NK-92 (cell line): ENCODE results near the gene STS.

Experiments used
- DNase-seq: peaks from one replicate; lab custom pipeline; 2025; ENCODE audit not compliant: unreplicated experiment; lab: John Stamatoyannopoulos, UW

STS gene

DNA sequence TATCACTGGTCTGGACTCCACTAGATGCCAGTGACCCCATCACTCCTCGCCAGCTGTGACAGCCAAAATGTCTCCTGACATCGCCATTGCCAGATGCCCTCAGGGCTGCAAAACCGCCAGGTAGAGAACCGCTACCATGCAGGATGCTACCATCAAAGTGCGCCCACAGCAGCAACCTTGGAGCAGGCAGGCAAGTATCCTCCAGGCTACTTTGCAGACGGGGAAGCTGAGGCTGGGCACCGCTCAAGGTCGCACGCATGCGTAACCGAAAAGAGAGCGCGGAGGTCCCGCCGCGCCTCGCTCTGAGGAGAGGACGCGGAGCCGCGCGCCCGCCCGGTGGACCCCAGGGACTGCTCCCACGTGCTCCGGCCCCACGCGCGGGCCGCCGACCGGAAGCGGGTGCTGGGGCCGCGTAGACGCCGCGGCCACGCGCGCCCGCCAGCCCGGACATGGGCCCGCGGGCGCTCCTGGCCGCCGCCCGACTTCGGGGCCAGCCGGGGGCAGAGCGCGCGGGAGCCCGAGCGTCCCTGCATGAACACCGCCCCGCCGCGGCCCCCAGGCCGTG lies at the start of gene STS:
TSS of gene STS (plus strand) at position 300 of the 565 bp plus-strand sequence. CDS start 105,488 bp downstream, outside the sequence.
- DNase-seq, result no peak

DNA sequence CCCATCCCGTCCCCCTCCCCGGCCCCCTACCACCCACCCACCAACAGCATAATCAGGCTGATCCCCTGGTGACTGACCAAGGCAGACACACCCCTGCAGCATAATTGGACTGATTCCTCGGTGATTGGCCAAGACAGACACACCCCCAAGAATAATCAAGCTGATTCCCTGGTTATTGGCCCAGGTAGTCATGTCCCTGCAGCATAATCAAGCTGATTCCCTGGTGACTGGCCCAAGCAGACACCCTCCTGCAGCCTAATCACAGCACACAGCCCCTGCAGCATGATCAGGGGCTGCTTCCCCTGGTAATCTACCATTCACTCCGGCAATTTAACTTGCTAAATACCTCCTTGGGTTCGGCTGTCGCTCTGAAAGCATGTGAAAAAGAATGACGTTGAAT lies 47.5 kb upstream of the STS start:
- no peak for DNase-seq

DNA sequence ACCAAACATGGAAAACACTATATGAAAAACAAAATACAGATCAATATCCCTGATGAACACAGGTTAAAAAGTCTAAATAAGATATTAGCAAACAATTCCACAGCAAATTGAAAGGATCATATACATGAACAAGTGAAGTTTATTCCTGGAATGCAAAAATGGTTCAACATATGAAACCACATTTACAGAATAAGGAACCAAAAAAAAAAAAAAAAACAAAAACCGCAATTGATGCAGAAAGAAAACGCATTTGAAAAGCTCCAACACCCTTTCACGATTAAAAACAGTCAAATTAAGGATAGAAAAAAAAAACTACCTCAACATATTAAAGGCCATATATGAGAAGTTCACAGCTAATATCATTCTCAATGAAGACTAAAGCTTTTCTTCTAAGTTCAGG lies 45.4 kb upstream of the STS start:
- no peak for DNase-seq

DNA sequence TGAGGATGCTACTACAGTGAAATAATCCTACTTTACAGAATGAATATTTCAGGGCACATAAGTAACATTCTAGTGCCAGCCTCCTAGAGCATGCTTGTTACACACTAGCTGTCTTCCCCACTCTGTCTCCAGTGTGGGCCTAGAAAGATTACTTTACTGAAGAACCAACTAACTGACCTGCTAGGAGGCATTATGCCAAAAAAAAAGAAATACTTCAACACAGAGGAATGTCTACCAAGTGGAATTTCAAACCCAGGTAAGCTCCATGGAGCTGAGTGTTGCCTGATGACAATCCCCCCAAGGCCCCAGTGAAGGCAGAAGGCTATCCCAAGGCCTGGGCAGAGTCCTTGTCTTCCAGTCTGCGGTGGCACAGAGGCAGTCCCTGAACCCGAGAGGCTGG lies 40.9 kb upstream of the STS start:
- DNase-seq, result no peak

GRCh38 chrX:7108030-7108429 lies 39.5 kb upstream of the STS start:
- no peak for DNase-seq

- DNase-seq, result no peak
These were observed 38.4 kb upstream of the STS start for GRCh38 chrX:7109049-7109531.

DNA sequence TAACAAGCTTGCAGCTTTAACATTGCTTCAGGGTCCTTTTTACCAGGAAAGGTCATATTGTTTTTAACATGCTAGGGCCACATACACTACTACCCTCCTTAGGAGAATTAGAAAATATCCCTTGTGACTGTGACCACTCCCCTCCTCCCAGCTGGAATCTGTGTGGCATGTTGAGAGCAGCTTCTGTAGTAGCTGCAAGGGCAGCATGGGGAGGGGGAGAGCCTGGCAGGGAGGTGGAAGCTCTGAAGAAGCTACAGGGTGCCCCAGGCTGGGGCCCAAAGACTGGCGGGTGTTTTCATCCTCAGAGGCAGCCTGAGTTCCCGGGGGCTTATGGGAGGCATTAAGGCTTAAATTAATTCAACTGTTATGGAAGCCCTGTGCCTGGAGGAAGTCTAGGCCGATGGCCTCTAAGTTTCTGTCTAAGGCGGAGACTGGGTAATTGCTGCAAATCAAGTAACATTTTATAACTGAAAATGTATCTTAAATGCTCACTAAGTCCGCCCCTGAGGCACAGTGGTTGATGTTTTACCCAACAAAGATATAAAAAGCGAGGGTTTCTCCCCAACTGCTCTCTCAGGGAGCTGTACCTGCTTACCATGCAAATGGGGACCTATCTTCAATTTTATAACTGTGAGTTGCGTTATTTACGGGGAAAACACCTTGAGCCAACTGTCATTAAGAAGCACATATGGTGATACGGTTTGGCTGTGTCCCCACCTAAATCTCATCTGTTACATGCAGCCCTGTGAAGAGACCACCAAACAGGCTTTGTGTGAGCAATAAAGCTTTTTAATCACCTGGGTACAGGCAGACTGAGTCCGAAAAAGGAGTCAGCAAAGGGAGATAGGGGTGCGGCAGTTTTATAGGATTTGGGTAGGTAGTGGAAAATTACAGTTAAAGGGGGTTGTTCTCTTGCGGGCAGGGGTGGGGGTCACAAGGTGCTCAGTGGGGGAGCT lies 37.4 kb upstream of the STS start:
- DNase-seq, result no peak

DNA sequence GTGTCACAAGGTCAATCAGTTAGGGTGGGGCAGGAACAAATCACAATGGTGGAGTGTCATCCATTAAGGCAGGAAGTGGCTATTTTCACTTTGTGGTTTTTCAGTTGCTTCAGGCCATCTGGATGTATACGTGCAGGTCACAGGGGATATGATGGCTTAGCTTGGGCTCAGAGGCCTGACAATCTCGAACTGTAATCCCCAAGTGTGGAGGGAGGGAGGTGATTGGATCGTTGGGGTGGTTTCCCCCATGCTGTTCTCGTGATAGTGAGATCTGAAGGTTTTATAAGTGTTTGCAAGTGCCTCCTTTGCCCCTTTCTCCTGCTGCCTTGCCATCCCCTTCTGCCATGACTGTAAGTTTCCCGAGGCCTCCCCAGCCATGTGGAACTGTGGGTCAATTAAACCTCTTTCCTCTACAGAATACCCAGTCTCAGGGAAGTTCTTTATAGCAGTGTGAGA lies 36.7 kb upstream of the STS start:
- no peak for DNase-seq

- DNase-seq, result no peak
These were observed 36.0 kb upstream of the STS start for GRCh38 chrX:7111518-7111917.

GRCh38 chrX:7112071-7112470 lies 35.4 kb upstream of the STS start:
- DNase-seq, result no peak

DNA sequence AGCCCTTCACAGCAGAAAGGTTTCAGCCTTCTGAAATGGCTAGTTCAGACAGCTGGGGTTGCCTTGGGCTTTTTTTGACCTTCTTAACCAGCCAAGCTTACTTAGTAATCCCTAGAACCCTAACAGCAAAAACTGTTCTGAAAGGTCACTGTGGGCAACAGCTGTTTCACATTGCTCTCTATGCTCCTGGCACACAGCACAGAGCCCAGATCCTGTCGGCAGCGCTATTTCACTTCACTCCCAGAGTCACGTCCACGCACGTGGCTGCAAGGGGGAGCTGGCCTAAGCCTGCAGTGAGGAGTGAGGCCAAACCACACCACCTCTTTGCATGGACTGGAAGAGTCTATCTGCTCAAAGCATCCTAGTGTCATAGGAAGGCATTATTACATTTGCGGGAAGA lies 32.0 kb upstream of the STS start:
- no peak for DNase-seq

DNA sequence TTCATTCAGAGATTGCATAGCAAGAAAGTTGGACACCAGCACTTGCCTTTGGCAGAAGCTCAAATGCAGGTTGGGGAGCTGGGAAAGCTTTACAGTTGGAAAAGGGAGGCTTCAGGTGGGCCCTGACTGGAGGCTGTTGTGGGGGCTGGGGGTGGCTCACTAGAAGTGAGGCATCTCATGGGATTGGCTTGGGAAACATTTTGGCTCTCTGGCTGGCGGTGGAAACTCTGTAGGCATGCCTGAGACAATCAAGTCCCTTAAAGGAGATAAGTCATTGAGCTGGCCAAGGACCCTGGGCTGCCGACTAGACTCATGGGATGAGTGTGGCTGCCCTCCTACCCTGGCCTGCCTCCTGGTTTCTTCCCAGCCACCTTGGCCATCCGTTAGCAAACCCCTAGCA lies 31.4 kb upstream of the STS start:
- DNase-seq, result no peak

- no peak for DNase-seq
These were observed 29.9 kb upstream of the STS start for GRCh38 chrX:7117587-7117986.

GRCh38 chrX:7119950-7120877 lies 27.3 kb upstream of the STS start:
- DNase-seq, result no peak

- no peak for DNase-seq
These were observed 26.7 kb upstream of the STS start for GRCh38 chrX:7120878-7121219.

- DNase-seq, result no peak
These were observed 20.5 kb upstream of the STS start for GRCh38 chrX:7127056-7127455.

- no peak for DNase-seq
These were observed 15.9 kb upstream of the STS start for GRCh38 chrX:7131621-7132020.

- no peak for DNase-seq
These were observed 15.0 kb upstream of the STS start for GRCh38 chrX:7132335-7133049.

- no peak for DNase-seq
These were observed 14.5 kb upstream of the STS start for GRCh38 chrX:7133050-7133440.

DNA sequence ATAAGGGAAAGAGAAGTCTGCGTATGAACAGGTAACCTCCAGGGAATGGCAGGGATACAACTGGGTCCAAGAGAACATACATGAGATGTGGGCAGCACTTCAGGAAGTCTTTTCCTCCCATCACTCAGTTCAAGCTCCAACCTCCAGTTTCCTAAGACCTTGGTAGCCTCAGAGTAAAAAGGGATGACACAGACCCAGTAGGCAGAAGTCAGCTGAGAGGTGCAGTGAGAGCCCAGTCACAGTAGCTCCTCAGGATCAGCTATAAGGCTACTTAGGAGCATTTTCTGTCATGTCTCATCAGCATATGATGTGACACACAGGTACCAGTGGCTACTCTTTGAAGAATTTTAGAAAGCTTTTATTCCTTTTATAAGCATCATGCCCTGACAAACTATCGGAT lies 12.5 kb upstream of the STS start:
- DNase-seq, result no peak
